Renal cortical epithelial cell (primary cell): ENCODE results near the gene MYO7A. TPM values are rescaled to one million over a fixed set of nuclear protein-coding genes. Genes with fewer than 3 reads are reported as not detected.

Experiments used
- DNase-seq: peaks from one replicate; pipeline ENCODE4 v3.0.0-alpha.2; 2011; ENCODE audit warnings: low read depth
- total RNA-seq: library from RNA; depleted of rRNA; stranded (reverse); fragments of >200 nt; gene quantifications from 2 replicates; pipeline ENCODE4 v1.2.3, GENCODE V29; 2014

The MYO7A gene
- total RNA-seq, 1 donor from 2014 or later: 1.2 TPM

DNA sequence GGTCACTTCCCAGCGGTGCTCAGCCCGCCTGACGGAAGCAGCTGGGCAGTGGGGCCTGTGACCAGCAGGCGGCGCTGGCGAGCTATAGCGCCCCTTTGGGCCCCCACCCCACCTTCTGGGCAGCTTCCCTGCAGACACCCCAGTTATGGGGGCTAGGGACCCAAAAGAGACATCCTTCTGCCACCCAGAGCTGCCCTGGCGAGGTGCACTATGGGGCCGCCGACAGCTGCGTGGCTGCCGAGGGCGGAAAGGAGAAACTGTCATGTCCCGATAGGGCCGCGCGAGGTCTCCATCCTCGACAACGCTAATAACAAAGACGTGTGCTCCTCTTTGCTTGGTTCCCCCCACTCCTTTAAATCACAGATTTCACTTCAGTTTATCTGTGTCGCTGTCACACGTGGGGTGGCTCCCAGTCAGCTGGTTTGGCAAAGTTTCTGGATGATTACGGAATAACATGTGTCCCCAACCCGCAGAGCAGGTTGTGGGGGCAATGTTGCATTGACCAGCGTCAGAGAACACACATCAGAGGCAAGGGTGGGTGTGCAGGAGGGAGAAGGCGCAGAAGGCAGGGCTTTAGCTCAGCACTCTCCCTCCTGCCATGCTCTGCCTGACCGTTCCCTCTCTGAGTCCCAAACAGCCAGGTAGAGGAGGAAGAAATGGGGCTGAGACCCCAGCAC, 673 bp upstream of the MYO7A start:
- DNase-seq: no peak

GRCh38 chr11:77129069-77129841, 1.2 kb downstream of the MYO7A start:
- no peak for DNase-seq

DNA sequence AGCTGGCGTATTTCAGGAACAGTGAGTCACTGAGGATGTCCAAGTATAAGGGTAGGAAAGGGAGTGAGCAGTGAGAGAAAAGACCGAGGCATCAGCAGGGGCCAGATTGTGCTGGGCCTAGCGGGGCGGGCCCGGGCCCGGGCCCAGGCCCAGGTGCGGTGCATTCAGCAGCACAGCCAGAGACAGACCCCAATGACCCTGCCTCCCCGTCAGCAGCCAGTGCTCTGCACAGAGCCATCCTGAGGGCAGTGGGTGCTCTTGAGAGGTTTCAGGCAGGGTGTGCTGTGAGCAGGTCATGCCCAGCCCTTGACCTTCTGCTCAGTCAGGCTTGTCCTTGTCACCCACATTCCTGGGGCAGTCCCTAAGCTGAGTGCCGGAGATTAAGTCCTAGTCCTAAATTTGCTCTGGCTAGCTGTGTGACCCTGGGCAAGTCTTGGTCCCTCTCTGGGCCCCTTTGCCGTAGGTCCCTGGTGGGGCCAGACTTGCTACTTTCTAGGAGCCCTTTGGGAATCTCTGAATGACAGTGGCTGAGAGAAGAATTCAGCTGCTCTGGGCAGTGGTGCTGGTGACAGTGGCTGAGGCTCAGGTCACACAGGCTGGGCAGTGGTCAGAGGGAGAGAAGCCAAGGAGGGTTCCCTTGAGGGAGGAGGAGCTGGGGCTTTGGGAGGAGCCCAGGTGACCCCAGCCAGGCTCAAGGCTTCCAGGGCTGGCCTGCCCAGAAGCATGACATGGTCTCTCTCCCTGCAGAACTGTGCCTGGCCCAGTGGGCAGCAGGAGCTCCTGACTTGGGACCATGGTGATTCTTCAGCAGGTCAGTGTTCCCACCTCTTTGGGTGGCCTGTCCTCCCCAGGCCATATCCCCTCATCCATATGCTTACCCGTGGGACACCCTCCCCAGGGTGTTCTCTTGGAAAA, 2.1 kb downstream of the MYO7A start:
- no peak for DNase-seq

- DNase-seq: peak; percentile 68
Observed at GRCh38 chr11:77130763-77131513, 2.9 kb downstream of the MYO7A start.

DNA sequence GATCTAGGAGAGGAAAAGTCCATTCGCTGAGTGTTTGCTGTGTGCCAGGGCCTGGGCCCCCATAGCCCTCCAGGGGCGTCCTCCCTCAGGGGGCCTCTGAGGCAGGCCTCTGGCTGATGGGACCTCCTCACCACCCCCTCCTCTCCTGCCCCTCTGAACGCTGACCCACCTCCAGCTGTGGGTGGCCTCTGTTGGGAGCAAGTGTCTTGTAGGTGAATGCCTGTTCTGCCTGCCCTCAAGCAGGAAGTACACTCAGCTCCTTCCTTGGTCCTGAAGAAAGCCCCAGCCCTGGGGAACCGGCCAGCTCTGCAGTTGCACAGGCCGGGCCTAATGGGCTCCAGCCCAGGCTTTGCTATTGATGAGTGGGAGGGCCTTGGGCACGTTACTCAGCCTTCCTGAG, 3.5 kb downstream of the MYO7A start:
- DNase-seq: no peak

- no peak for DNase-seq
Observed at GRCh38 chr11:77135069-77135468, 7.0 kb downstream of the MYO7A start.

DNA sequence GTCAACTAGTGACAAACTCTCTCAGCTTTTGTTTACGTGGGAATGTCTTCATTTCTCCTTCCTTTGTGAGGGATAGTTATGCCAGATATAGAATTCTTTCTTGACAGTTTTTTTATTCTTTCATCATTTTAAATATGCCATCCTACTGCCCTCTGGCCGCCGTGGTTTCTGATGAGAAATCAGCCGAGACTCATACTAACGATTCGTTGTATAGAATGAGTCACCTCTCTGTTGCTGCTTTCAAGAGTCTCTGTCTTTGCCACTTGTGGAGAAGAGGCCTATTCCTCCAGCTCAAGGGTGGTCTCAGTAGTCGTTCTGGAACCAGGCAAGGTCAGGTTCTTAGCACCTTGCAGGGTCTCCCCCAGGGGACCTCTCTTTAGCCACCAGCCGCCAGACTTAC, 8.0 kb downstream of the MYO7A start:
- no peak for DNase-seq

- DNase-seq: no peak
Observed at GRCh38 chr11:77136784-77137420, 8.9 kb downstream of the MYO7A start.

DNA sequence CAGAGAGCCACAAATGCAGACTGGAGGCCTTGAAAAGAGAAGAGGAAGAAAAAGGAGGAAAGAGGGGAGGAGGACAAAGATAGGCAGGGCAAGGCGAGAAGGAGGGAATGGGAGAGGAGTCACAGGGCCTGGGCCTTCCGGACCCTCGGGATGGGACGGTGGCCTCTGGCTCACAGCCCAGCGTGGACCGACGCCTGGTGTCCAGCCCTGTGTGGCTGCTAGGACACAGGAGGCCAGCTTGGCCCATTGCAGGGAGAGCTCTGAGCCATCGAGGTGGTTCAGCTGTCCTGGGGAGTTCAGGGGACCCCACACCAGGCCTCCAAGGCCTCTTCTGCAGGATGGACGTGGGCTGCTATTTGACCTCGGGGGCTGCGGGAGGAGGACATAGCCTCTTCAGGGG, 9.4 kb downstream of the MYO7A start:
- no peak for DNase-seq

- no peak for DNase-seq
Observed at GRCh38 chr11:77138106-77138649, 10.1 kb downstream of the MYO7A start.

GRCh38 chr11:77139201-77139600, 11.2 kb downstream of the MYO7A start:
- no peak for DNase-seq

- no peak for DNase-seq
Observed at GRCh38 chr11:77140231-77140851, 12.3 kb downstream of the MYO7A start.

DNA sequence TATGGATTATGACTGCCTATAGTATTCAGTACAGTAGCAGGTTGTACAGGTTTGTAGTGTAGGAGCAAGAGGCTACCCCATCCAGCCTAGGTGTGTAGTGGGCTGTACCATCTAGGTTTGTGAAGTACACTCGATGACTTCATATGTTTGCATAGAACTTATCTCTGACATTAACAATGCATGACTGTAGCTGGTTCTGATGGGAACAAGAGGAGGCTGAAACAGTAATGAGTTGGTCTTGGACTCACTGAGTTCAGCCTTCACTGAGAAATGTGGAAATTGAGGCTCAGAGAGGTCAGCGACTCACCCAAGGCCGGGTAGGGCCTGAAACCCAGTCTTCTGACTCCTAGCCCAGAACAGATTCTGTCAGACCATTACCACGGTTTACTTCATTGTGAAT, 13.0 kb downstream of the MYO7A start:
- peak; percentile 35 for DNase-seq

GRCh38 chr11:77141475-77141874, 13.4 kb downstream of the MYO7A start:
- no peak for DNase-seq

DNA sequence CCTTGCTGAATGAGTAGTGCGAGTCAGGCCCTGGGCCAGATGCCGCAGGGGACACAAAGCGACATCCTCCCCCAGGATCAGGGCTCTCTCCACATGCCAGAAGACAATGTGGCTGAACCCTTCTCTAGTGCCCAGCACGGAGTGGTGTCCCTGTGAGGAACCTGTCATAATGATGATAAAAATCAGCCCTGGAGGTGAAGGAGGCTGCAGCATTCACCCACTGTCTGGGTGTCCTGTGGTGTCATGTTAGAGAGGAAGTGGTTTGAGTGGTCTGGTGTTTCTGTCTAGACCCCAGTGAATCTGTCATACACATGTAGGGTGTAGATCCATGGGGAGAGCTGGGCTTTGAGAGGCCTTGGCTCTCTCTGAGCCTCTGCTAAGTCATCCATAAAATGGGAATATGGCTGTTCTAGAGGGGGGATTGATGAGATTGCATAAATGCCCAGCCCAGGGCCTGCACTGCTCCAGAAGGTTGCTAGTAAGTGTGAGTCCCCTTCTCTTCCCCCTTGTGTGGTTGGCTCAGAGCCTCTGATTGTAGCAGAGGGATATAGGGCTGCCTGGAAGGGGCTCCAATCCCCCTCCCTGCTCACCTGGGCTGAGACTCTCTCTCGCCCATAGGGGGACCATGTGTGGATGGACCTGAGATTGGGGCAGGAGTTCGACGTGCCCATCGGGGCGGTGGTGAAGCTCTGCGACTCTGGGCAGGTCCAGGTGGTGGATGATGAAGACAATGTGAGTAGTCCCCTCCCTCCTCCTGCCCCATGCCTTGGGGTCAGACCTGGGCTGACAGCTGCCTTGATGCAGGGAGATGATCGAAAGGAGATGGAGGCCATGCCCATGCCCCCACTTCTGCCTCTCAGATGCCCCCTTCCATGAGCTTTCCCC, 14.3 kb downstream of the MYO7A start:
- DNase-seq: no peak

DNA sequence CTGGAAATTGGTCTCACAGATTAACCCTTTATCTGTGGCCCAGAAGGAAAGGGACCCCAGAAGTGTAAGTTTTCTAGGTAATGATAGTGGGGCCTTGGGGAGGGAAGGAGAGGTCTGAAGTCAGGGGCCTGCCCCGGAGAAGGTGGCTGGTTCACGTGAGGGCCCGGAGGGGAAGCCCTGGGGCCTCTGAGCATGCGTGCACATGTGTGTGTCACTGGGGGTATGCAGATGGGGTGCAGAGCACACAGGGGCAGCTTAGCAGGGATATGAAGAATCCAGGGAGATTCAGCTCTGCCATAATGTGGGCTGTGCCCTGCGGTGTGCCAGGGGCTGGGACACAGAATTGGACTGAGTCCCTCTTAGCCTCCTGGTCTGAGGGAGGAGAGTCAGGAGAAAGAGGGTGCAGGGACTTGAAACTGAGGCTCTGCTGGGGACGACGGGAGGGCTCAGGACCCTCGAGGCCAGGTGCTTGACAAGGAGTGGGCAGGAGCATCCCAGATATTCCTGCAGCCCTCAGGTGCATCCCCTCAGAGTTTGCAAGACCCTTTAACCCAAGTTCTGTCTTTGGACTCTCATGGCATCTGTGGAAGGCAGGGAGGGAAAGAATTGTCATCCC, 15.5 kb downstream of the MYO7A start:
- no peak for DNase-seq

GRCh38 chr11:77144196-77144856, 16.3 kb downstream of the MYO7A start:
- DNase-seq: no peak

- DNase-seq: no peak
Observed at GRCh38 chr11:77144857-77145428, 16.9 kb downstream of the MYO7A start.
